Stimulated activated CD8-positive, alpha-beta memory T cell treated with anti-CD3 and anti-CD28 coated beads, Interleukin-15, amount 100 ng/mL, for 24 hours (primary cell): ENCODE data around the gene MEDAG.
"Not testable (repeated sequence)": the region's sequence is repeated elsewhere in the genome, so short reads cannot be mapped to it uniquely, and the experiment has no call there.

Source experiments
- DNase-seq: peaks from one replicate; pipeline ENCODE4 v3.0.0-alpha.2; 2020; ENCODE audit warnings: low read depth

The MEDAG gene

GRCh38 chr13:30907121-30907861 is 1.2 kb downstream of the MEDAG start:
- DNase-seq, result no peak

DNA sequence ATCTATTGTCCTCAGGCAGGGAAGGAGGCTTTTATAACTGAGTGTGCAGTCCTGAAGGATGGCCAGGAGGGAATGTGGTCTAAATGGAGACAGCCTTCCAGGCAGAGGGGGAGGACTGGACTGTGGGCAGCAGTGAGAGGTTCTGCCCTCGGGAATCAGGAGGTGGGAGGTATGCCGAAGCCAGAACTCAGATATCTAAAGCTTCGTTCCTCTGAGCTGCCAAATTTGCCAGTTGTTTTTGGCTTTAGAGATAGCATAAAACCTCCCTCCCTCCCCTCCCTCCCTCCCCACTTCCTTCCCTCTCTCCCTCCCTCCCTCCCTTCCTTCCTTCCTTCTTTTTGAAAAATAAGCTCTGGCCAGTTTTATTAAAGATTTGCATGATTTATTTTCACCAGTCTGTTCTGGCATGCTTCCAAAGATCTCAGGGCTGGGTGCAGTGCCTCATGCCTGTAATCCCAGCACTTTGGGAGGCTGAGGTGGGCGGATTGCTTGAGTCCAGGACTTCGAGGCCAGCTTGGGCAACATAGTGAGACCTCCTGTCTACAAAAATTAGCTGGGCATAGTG is 2.4 kb downstream of the MEDAG start:
- DNase-seq, result no peak

- no peak for DNase-seq
Measured at GRCh38 chr13:30910676-30911075, 4.6 kb downstream of the MEDAG start.

- DNase-seq, result no peak
Measured at GRCh38 chr13:30915691-30916541, 9.8 kb downstream of the MEDAG start.

- no peak for DNase-seq
Measured at GRCh38 chr13:30916991-30917390, 10.9 kb downstream of the MEDAG start.

DNA sequence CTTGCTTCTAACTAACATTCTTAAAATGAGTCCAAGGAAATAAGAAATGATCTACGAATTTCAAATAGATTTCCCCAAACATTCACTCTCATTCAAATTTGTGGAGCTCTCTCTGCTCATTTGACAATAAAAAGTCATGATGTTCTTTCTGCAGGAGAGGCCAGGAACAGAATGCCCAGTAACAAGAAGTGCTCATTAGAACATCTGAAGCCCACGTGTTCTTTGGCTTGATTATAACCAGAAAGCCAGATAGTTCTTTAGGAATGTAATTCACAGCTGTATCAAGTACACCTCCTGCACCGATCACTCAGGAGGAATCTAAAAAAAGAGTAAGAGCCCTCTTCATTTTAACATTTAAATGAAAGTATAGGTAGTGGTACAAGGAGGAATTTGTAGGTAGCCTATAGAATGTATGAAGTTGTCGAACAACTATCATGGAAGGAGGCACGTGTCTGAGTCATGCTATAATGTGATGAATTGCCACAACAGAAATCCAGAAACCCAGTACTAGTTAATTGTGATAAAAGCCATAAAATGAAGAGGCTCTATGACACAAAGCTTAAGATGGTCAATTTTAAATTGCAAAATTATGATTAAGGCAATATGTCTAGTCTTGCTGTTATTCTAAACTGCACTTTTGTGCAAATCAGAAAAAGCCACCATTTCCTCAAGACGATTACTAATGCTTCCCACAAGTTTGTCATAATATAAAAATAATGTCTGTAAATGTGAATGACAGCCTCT is 12.8 kb downstream of the MEDAG start:
- no peak for DNase-seq

- DNase-seq, result no peak
Measured at GRCh38 chr13:30920162-30920909, 14.3 kb downstream of the MEDAG start.

GRCh38 chr13:30923418-30923817 is 17.3 kb downstream of the MEDAG start:
- DNase-seq, result no peak

DNA sequence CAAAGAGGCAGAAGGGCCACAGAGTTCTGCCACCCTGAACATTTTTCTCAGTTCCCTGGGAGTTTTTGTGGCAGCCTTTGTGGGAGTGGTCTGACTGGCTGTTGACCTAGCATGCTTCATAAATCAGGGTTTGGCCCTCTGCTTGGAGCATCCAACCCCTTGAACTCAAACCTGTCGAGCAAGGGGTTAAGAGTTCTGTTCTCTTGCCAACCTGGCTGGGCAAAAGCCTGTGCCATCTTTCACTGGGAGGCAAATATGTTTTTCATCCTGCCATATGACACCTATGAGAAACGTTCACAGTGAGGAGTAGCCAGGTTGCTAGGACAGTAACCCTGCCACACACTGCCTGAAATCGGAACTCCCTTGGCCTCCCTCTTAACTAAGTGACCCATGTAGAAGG is 18.6 kb downstream of the MEDAG start:
- no peak for DNase-seq

GRCh38 chr13:30925429-30925828 is 19.4 kb downstream of the MEDAG start:
- DNase-seq, result no peak

DNA sequence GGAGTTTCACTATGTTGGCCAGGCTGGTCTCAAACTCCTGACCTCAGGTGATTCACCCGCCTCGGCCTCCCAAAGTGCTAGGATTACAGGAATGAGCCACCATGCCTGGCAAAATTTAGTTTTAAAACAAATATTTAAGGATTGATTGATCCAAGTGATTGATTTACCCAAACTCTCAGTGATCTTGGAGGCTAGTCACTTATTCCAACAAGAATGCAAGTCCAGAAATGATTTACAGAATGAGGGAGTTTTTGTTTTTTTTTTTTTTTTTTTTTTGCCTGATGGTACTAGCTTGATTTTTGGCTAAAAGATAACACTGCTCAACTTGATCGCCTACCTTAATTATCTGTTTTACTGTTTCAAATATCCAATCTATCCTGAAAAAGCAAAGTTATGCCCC is 20.7 kb downstream of the MEDAG start:
- DNase-seq, result no peak

- not testable (repeated sequence) for DNase-seq
Measured at GRCh38 chr13:30927188-30927587, 21.1 kb downstream of the MEDAG start.

DNA sequence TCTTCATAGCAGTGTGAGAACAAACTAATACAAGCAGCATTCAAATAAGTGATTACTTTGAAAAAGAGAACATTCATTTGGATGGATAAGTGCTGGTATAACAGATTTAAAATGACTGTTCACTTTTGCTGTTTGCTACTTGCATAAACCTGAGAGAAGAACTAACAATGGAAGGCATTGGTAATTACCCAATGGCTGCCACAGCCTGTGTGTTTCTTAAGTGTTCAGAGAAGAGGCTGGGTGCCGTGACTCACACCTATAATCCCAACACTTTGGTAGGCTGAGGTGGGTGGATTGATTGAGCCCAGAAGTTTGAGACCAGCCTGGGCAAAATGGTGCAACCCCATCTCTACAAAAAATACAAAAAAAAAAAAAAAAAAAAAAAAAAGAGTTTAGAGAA is 21.5 kb downstream of the MEDAG start:
- DNase-seq, result no peak

GRCh38 chr13:30928978-30929377 is 22.9 kb downstream of the MEDAG start:
- DNase-seq, result no peak

- DNase-seq, result no peak
Measured at GRCh38 chr13:30932481-30933353, 26.6 kb downstream of the MEDAG start, which contains the start of gene TEX26. TEX26 (plus strand) TSS chr13:30932656; CDS start chr13:30932716, 60 bp downstream.

- DNase-seq, result no peak
Measured at GRCh38 chr13:30933354-30933670, 27.2 kb downstream of the MEDAG start.

GRCh38 chr13:30934381-30934780 is 28.3 kb downstream of the MEDAG start:
- no peak for DNase-seq

DNA sequence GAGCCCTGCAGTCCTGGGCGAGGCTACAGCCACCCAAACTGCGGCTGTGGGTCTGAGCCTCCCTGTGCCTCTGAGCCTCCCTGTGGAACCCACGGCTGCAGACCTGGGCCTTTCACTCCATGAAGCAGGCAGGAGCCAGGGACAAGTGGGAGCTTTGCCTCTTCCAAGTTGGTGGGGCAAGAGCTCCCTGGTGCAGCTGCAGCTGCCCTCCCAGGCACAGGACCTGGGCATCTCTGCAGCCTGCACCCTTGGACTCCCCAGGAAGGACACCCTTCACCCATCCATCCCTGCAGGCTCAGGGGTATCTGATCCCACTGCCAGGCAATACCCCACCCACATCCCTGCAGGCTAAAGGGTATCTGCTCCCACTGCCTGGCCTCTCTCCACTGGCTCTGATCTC is 28.7 kb downstream of the MEDAG start:
- DNase-seq, result no peak

DNA sequence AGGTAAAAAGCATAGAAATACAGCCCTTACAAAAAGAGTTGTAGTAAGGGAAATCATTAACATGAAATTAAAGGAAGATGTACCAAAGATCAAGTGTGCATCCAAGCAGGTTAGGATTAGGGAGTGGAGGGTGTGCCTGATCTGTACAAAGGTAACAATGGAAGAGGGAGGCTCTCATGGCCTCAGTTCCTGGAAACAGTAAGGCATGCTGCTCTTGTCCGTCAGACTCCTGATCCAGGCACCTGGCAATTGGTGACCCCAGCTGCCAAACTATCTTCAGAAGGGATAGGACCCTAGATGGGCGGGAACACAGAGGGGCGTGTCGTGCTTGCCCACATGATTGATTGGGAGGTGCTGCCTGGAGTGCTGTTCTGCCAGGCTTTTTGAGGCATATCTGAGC is 30.9 kb downstream of the MEDAG start:
- no peak for DNase-seq

DNA sequence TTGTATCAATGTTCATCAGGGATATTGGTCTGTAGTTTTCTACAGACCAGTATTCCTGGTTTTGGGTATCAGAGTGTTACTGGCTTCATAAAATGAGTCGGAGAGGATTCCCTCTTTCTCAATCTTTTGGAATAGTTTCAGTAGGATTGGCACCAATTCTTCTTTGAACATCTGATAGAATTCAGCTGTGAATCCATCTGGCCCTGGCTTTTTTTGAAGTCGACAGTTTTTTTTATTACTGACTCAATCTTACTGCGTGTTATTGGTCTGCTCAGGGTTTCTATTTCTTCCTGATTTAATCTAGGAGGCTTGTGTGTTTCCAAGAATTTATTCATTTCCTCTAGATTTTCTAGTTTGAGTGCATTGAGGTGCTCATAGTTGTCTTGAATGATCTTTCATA is 37.8 kb downstream of the MEDAG start:
- no peak for DNase-seq
